ENCODE data around the gene TAF5L. TPM values are rescaled to one million over a fixed set of nuclear protein-coding genes. Genes with fewer than 3 reads are reported as not detected.
A peak's percentile ranks its signal among the peaks of the same experiment; 100 is the strongest.

TAF5L gene
- total and polyA plus RNA-seq, 2 experiments from 2014 or later = 5.6 to 17.6 TPM

DNA sequence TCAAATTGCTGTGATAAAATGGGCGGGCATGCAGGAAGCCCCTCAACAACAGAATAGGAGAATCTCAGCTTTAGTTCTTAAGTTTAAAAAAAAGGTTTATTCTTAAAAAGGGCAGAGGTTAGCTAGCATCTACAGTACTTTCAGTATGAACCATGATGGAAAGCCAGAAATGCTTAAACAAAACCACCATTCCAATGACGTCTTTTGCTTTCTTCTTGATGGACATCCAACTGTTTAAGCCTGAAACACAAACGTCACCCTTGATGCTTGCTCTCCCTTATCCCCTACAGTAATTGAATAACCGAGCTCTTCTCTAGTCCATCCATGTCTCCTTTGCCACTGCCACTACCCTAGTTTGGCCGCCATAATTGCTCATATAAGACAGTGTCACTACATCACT lies 25.7 kb downstream of the TAF5L start:
- H3K27me3 ChIP-seq (ENCODE audit: insufficient read depth) = no peaks in the 10 kb centered on the region
- peaks cover 12% of the 10 kb centered on the region; the same call in 2 of the 3 replicates for H3K4me1 Mint-ChIP-seq
- no peak for DNase-seq (ENCODE audit: low spot score)
- H3K27ac ChIP-seq (ENCODE audit: low read depth) = no peak overlapping the region
- H2AFZ ChIP-seq = no peak overlapping the region
- ATAC-seq = no peak
- H3K4me1 ChIP-seq (ENCODE audit: insufficient read depth) = 0 out of 2 replicates have a peak, but pooled peaks cover 7% of the 10 kb centered on the region
- H3F3A ChIP-seq (replicated peaks; ENCODE audit: low read depth) = no peaks in the 10 kb centered on the region
- H3K4me2 ChIP-seq = no peak overlapping the region
- H4K20me1 ChIP-seq (replicated peaks; ENCODE audit: insufficient read depth) = 0 out of 2 replicates have a peak, but pooled peaks cover 4% of the 10 kb centered on the region
- no peaks in the 10 kb centered on the region for H3K9me3 Mint-ChIP-seq
- no peak overlapping the region for H3K4me3 ChIP-seq
- H3K4me3 Mint-ChIP-seq = no peak overlapping the region
- H3K79me2 ChIP-seq (replicated peaks; ENCODE audit: insufficient read depth) = peaks cover 7% of the 10 kb centered on the region; the same call in 1 of the 2 replicates
- TF ChIP-seq ETS1 (IDR thresholded peaks at IDR 0.05) = no peak
- TF ChIP-seq ZNF462 (CRISPR knock-in tag; IDR thresholded peaks at IDR 0.05) = no peak
- TF ChIP-seq STAT1 (IDR thresholded peaks at IDR 0.05; ENCODE audit: unreplicated experiment) = no peak
- TF ChIP-seq ZNF331 (CRISPR knock-in tag; IDR thresholded peaks at IDR 0.05; ENCODE audit: low read depth) = no peak
- no peak for TF ChIP-seq EZH2 (IDR thresholded peaks at IDR 0.05; ENCODE audit: low read depth, unreplicated experiment)
- TF ChIP-seq POLR2AphosphoS5 (IDR thresholded peaks at IDR 0.05; ENCODE audit: low read depth) = no peak
- TF ChIP-seq CTCF (conservative IDR thresholded peaks at IDR 0.05; ENCODE audit: low read depth in 2 of 2) = no peak
- TF ChIP-seq, protein P1, sequence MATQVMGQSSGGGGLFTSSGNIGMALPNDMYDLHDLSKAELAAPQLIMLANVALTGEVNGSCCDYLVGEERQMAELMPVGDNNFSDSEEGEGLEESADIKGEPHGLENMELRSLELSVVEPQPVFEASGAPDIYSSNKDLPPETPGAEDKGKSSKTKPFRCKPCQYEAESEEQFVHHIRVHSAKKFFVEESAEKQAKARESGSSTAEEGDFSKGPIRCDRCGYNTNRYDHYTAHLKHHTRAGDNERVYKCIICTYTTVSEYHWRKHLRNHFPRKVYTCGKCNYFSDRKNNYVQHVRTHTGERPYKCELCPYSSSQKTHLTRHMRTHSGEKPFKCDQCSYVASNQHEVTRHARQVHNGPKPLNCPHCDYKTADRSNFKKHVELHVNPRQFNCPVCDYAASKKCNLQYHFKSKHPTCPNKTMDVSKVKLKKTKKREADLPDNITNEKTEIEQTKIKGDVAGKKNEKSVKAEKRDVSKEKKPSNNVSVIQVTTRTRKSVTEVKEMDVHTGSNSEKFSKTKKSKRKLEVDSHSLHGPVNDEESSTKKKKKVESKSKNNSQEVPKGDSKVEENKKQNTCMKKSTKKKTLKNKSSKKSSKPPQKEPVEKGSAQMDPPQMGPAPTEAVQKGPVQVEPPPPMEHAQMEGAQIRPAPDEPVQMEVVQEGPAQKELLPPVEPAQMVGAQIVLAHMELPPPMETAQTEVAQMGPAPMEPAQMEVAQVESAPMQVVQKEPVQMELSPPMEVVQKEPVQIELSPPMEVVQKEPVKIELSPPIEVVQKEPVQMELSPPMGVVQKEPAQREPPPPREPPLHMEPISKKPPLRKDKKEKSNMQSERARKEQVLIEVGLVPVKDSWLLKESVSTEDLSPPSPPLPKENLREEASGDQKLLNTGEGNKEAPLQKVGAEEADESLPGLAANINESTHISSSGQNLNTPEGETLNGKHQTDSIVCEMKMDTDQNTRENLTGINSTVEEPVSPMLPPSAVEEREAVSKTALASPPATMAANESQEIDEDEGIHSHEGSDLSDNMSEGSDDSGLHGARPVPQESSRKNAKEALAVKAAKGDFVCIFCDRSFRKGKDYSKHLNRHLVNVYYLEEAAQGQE (IDR thresholded peaks at IDR 0.05; ENCODE audit: unreplicated experiment) = no peak
- TF ChIP-seq ZNF114 (CRISPR knock-in tag; IDR thresholded peaks at IDR 0.05) = no peak
- no peak for TF ChIP-seq NANOG (IDR thresholded peaks at IDR 0.05; ENCODE audit: borderline replicate concordance)
- TF ChIP-seq JUNB (IDR thresholded peaks at IDR 0.05; ENCODE audit: unreplicated experiment) = no peak
- no peak for TF ChIP-seq CREB1 (CRISPR knock-in tag; IDR thresholded peaks at IDR 0.05; ENCODE audit: low read depth)
- no peak for TF ChIP-seq EZH2phosphoT487 (IDR thresholded peaks at IDR 0.05; ENCODE audit: unreplicated experiment)
- peaks cover 2% of the 10 kb centered on the region for H3K27me3 Mint-ChIP-seq (ENCODE audit: insufficient read depth, low read depth, poor library complexity)
- H3K9me2 ChIP-seq (ENCODE audit: insufficient read depth) = no peaks in the 10 kb centered on the region
- H3K36me3 ChIP-seq (ENCODE audit: insufficient read depth) = peaks cover 12% of the 10 kb centered on the region
- H3K36me3 Mint-ChIP-seq (ENCODE audit: low read depth) = peaks cover 30% of the 10 kb centered on the region
- 0 out of 2 replicates have a peak overlapping the region, but pooled peaks have one; percentile 1 for H3K27ac Mint-ChIP-seq

All from GM23338 (cell line).